ENCODE data around the gene SAYSD1.

GRCh38 chr6:39054577-39055142 is 60.3 kb downstream of the SAYSD1 start:
- TF ChIP-seq CTCF (IDR thresholded peaks at IDR 0.05; ENCODE audit: borderline replicate concordance, extremely low read depth, low read length, poor library complexity, severe bottlenecking) (no peak), EZH2 (IDR thresholded peaks at IDR 0.05; ENCODE audit: borderline replicate concordance, low read depth, low read length, severe bottlenecking) (no peak)

Data from DND-41 (cell line).